Natural killer cell (primary cell): ENCODE data around the gene HDAC8. TPM values are rescaled to one million over a fixed set of nuclear protein-coding genes. Genes with fewer than 3 reads are reported as not detected.

Experiments
- ATAC-seq, 3 donors: fragments of 150-1000 bp in 2 of 3; fragments of 200-7000 bp in 1 of 3; cut with Tn5 transposase; 1 replicate in 1 of 3; 2 replicates in 2 of 3; pipeline ENCODE4 v1.10.0; 2021; ENCODE audit warnings: mild to moderate bottlenecking in 2 of 3, moderate library complexity in 2 of 3
- DNase-seq, 2 donors: peaks; one replicate each; pipeline versions ENCODE4 v3.0.0 to v3.0.0-alpha.2; 2013 to 2021; ENCODE audit warnings: mixed read lengths in 1 of 2
- H3K27ac ChIP-seq: one replicate; pipeline ENCODE4 v1.5.1; 2013; ENCODE audit warnings: mild to moderate bottlenecking, low read length
- H3K27me3 ChIP-seq: one replicate; pipeline ENCODE4 v1.6.1; 2013; ENCODE audit warnings: low read length; ENCODE audit not compliant: control insufficient read depth, insufficient read depth
- H3K36me3 ChIP-seq: one replicate; pipeline ENCODE4 v1.6.1; 2013; ENCODE audit warnings: low read length; ENCODE audit not compliant: control insufficient read depth, insufficient read depth
- H3K4me1 ChIP-seq: one replicate; pipeline ENCODE4 v1.6.1; 2013; ENCODE audit warnings: low read length; ENCODE audit not compliant: control insufficient read depth, insufficient read depth
- H3K4me3 ChIP-seq: one replicate; pipeline ENCODE4 v1.5.1; 2013; ENCODE audit warnings: low read length
- H3K9me3 ChIP-seq: one replicate; pipeline ENCODE4 v1.6.1; 2013; ENCODE audit warnings: low read length; ENCODE audit not compliant: control insufficient read depth, insufficient read depth
- H3K27ac Mint-ChIP-seq, 2 donors: one replicate each; pipeline ENCODE4 v1.8.0; 2022; ENCODE audit warnings: mild to moderate bottlenecking in 2 of 2, mixed read lengths in 2 of 2, moderate library complexity in 1 of 2
- H3K27me3 Mint-ChIP-seq, 2 donors: one replicate each; pipeline ENCODE4 v1.8.0; 2022; ENCODE audit warnings: low read depth in 2 of 2, mixed read lengths in 2 of 2
- H3K36me3 Mint-ChIP-seq: one replicate; pipeline ENCODE4 v1.8.0; 2022; ENCODE audit warnings: mixed read lengths
- H3K4me1 Mint-ChIP-seq, 2 donors: one replicate each; pipeline ENCODE4 v1.8.0; 2022; ENCODE audit warnings: mixed read lengths in 2 of 2
- H3K4me3 Mint-ChIP-seq: one replicate; pipeline ENCODE4 v1.8.0; 2022; ENCODE audit warnings: mild to moderate bottlenecking, moderate library complexity, mixed read lengths
- H3K9me3 Mint-ChIP-seq, 2 donors: one replicate each; pipeline ENCODE4 v1.8.0; 2022; ENCODE audit warnings: mixed read lengths in 2 of 2
- WGBS: methylation state at CpG from one replicate; pipeline ENCODE4 v1.1.7; 2013; ENCODE audit warnings: missing lambda C conversion rate; ENCODE audit not compliant: insufficient coverage; 5-methylcytosine and 5-hydroxymethylcytosine counted together
- intact Hi-C: fragments of 100-400 bp; cut with micrococcal nuclease; formaldehyde crosslinking; loops from one replicate; pipeline ENCODE4 v1.14.2; 2022
- total RNA-seq, 4 donors: library from RNA; stranded (reverse); fragments of 120-200 nt in 1 of 4; gene quantifications; one replicate each; pipeline versions ENCODE4 v1.2.3 to v1.2.4, GENCODE V29; 2013 to 2022
- TF ChIP-seq, protein P1 (sequence below): fragments of 200-600 bp; IDR thresholded peaks from one replicate; pipeline ENCODE4 v1.8.0; 2022; ENCODE audit warnings: antibody characterized with exemption

Gene HDAC8
- total RNA-seq, 3 donors from 2014 or later (not counting 1 experiment from before 2014, with no cell fraction given) = 24.3 to 30.4 (median 26.6) TPM

GRCh38 chrX:72470532-72471223, 102.0 kb downstream of the HDAC8 start:
- Histone ChIP-seq H3K4me3 (no peak overlapping the region), H3K27me3 (no peaks in the 10 kb centered on the region), H3K9me3 (no peaks in the 10 kb centered on the region), H3K27ac (no peak overlapping the region), H3K36me3 (no peaks in the 10 kb centered on the region), H3K4me1 (no peaks in the 10 kb centered on the region)
- Mint-ChIP-seq H3K4me1 (no peaks in the 10 kb centered on the region), H3K27me3 (no peaks in the 10 kb centered on the region), H3K9me3 (no peaks in the 10 kb centered on the region), H3K4me3 (no peak overlapping the region), H3K36me3 (no peaks in the 10 kb centered on the region), H3K27ac (no peak overlapping the region)
- DNase-seq (no peak), ATAC-seq (no peak)
- intact Hi-C loops = no loop called here
- 100% methylated on average over 2 of the region's 3 CpGs for WGBS
- TF ChIP-seq, protein P1, sequence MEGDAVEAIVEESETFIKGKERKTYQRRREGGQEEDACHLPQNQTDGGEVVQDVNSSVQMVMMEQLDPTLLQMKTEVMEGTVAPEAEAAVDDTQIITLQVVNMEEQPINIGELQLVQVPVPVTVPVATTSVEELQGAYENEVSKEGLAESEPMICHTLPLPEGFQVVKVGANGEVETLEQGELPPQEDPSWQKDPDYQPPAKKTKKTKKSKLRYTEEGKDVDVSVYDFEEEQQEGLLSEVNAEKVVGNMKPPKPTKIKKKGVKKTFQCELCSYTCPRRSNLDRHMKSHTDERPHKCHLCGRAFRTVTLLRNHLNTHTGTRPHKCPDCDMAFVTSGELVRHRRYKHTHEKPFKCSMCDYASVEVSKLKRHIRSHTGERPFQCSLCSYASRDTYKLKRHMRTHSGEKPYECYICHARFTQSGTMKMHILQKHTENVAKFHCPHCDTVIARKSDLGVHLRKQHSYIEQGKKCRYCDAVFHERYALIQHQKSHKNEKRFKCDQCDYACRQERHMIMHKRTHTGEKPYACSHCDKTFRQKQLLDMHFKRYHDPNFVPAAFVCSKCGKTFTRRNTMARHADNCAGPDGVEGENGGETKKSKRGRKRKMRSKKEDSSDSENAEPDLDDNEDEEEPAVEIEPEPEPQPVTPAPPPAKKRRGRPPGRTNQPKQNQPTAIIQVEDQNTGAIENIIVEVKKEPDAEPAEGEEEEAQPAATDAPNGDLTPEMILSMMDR = no peak

GRCh38 chrX:72470117-72470516, 102.5 kb downstream of the HDAC8 start:
- H3K27me3 ChIP-seq = no peaks in the 10 kb centered on the region
- H3K27me3 Mint-ChIP-seq = no peaks in the 10 kb centered on the region

GRCh38 chrX:72468607-72469006, 104.0 kb downstream of the HDAC8 start:
- TF ChIP-seq, protein P1 = no peak
- Histone ChIP-seq H3K27ac (no peak overlapping the region), H3K9me3 (no peaks in the 10 kb centered on the region), H3K36me3 (no peaks in the 10 kb centered on the region), H3K4me1 (no peaks in the 10 kb centered on the region), H3K4me3 (no peak overlapping the region), H3K27me3 (no peaks in the 10 kb centered on the region)
- no peaks in the 10 kb centered on the region for H3K27me3 Mint-ChIP-seq
- intact Hi-C loops = no loop called here
- DNase-seq (no peak), ATAC-seq (no peak)
- H3K27ac Mint-ChIP-seq = no peak overlapping the region
- H3K4me1 Mint-ChIP-seq = no peaks in the 10 kb centered on the region
- 100% methylated on average over 2 of the region's 2 CpGs for WGBS
- H3K4me3 Mint-ChIP-seq = no peak overlapping the region
- no peaks in the 10 kb centered on the region for H3K9me3 Mint-ChIP-seq
- no peaks in the 10 kb centered on the region for H3K36me3 Mint-ChIP-seq

More at GRCh38 chrX:72470117-72470516, 102.5 kb downstream of the HDAC8 start:
- Histone ChIP-seq H3K27ac (no peak overlapping the region), H3K4me1 (no peaks in the 10 kb centered on the region), H3K9me3 (no peaks in the 10 kb centered on the region), H3K36me3 (no peaks in the 10 kb centered on the region), H3K4me3 (no peak overlapping the region)
- TF ChIP-seq, protein P1 = no peak
- no peak for ATAC-seq
- no CpG with 5 or more reads among the region's 1 CpG for WGBS
- H3K36me3 Mint-ChIP-seq = no peaks in the 10 kb centered on the region
- H3K4me3 Mint-ChIP-seq = no peak overlapping the region
- no peaks in the 10 kb centered on the region for H3K4me1 Mint-ChIP-seq
- no peak for DNase-seq
- intact Hi-C loops = no loop called here
- no peaks in the 10 kb centered on the region for H3K9me3 Mint-ChIP-seq
- H3K27ac Mint-ChIP-seq = no peak overlapping the region

DNA sequence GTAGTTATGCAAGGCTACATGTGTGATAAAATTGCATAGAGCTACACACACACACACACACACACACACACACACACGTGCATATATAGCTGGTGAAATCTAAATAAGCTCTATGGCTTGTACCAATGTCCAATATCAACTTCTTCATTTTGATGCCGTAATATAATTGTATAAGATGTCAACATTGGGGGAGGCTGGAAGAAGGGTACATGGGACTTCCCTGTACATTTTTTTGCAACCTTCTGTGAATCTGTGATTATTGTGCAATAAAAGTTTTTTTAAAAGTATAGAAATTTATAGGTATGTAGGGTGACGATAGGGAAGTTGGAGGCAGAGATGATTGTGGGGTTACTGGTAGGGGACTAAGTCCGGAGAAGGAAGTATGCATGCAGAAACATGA, 105.5 kb downstream of the HDAC8 start:
- no peaks in the 10 kb centered on the region for H3K27me3 Mint-ChIP-seq
- Histone ChIP-seq H3K4me1 (no peaks in the 10 kb centered on the region), H3K27ac (no peak overlapping the region), H3K36me3 (peaks cover 2% of the 10 kb centered on the region), H3K27me3 (no peaks in the 10 kb centered on the region), H3K4me3 (no peak overlapping the region), H3K9me3 (no peaks in the 10 kb centered on the region)
- H3K9me3 Mint-ChIP-seq = no peaks in the 10 kb centered on the region
- H3K4me1 Mint-ChIP-seq = no peaks in the 10 kb centered on the region
- no peak overlapping the region for H3K27ac Mint-ChIP-seq
- DNase-seq = no peak
- 97% methylated on average over 2 of the region's 4 CpGs for WGBS
- TF ChIP-seq, protein P1 = no peak
- no peak overlapping the region for H3K4me3 Mint-ChIP-seq
- no peaks in the 10 kb centered on the region for H3K36me3 Mint-ChIP-seq
- no peak for ATAC-seq
- intact Hi-C loops = no loop called here
